ENCODE results near the gene GCNT2. TPM values are rescaled to one million over a fixed set of nuclear protein-coding genes. Genes with fewer than 3 reads are reported as not detected.
"Not testable (repeated sequence)": the region's sequence is repeated elsewhere in the genome, so short reads cannot be mapped to it uniquely, and the experiment has no call there.

GCNT2 gene
- total and polyA plus RNA-seq, 10 donors: 1.8 to 27.2 (median 11.3) TPM

DNA sequence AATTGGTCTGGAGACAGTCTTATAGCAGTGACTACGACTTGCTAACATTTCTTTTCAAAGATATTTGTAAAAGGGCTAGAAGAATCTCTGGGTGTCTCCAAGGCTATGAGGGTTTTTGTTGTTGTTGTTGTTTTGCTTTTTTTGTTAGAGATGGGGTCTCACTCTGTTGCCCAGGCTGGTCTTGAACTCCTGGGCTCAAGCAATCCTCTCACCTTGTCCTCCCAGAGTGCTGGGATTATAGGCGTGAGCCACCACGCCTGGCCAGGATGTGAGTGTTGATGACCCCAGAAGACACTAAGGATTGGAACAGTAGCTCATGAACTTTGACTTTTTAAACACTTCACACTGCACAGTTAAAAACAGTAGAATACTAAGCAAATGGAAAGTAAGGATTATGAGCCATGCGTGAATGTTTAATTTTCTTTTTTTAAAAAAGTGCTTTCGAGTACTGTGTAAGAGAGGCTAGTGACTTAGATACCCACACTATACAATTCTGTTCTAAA, 76.4 kb downstream of the GCNT2 start:
- TF ChIP-seq, protein P1, sequence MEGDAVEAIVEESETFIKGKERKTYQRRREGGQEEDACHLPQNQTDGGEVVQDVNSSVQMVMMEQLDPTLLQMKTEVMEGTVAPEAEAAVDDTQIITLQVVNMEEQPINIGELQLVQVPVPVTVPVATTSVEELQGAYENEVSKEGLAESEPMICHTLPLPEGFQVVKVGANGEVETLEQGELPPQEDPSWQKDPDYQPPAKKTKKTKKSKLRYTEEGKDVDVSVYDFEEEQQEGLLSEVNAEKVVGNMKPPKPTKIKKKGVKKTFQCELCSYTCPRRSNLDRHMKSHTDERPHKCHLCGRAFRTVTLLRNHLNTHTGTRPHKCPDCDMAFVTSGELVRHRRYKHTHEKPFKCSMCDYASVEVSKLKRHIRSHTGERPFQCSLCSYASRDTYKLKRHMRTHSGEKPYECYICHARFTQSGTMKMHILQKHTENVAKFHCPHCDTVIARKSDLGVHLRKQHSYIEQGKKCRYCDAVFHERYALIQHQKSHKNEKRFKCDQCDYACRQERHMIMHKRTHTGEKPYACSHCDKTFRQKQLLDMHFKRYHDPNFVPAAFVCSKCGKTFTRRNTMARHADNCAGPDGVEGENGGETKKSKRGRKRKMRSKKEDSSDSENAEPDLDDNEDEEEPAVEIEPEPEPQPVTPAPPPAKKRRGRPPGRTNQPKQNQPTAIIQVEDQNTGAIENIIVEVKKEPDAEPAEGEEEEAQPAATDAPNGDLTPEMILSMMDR (IDR thresholded peaks at IDR 0.05 in 8 of 11, conservative IDR thresholded peaks at IDR 0.05 in 3 of 11): no peak
- TF ChIP-seq POLR2AphosphoS5 (IDR thresholded peaks at IDR 0.05) (no peak), POLR2A (IDR thresholded peaks at IDR 0.05) (no peak)
- H3K9me3 ChIP-seq: no peaks in the 10 kb centered on the region
- intact Hi-C loops (cut with DNase I; ENCODE audit: low total_unique reads): no loop called here
- H3K27me3 ChIP-seq (replicated peaks in 1 of 7): no peaks in the 10 kb centered on the region
- no peaks in the 10 kb centered on the region for H3K36me3 ChIP-seq
- peak overlapping the region in 3 of 8 donors; percentile 24 to 43 (median 35) for H3K27ac ChIP-seq
- peaks cover 0 to 40% (median 10%) of the 10 kb centered on the region in 6 donors for H3K4me1 ChIP-seq
- H3K4me3 ChIP-seq: no peak overlapping the region
- 81 to 93% (median 89%) methylated on average over 5 of the region's 5 CpGs for WGBS, 5 donors
- DNase-seq: no peak

- TF ChIP-seq POLR2A (IDR thresholded peaks at IDR 0.05) (no peak), POLR2AphosphoS5 (IDR thresholded peaks at IDR 0.05) (no peak)
- TF ChIP-seq, protein P1 (IDR thresholded peaks at IDR 0.05 in 8 of 11, conservative IDR thresholded peaks at IDR 0.05 in 3 of 11): no peak
- H3K9me3 ChIP-seq: no peaks in the 10 kb centered on the region
- 44 to 68% (median 59%) methylated on average over 11 of the region's 11 CpGs for WGBS, 5 donors
- DNase-seq: no peak
- intact Hi-C loops (cut with DNase I; ENCODE audit: low total_unique reads): no loop called here
- no peaks in the 10 kb centered on the region for H3K27me3 ChIP-seq (replicated peaks in 1 of 7)
- H3K4me3 ChIP-seq: no peak overlapping the region
- H3K4me1 ChIP-seq: peaks cover 0 to 40% (median 10%) of the 10 kb centered on the region in 6 donors
- peak overlapping the region in 3 of 8 donors; percentile 24 to 43 (median 35) for H3K27ac ChIP-seq
- no peaks in the 10 kb centered on the region for H3K36me3 ChIP-seq
Measured at GRCh38 chr6:10598084-10598960, 77.2 kb downstream of the GCNT2 start.

DNA sequence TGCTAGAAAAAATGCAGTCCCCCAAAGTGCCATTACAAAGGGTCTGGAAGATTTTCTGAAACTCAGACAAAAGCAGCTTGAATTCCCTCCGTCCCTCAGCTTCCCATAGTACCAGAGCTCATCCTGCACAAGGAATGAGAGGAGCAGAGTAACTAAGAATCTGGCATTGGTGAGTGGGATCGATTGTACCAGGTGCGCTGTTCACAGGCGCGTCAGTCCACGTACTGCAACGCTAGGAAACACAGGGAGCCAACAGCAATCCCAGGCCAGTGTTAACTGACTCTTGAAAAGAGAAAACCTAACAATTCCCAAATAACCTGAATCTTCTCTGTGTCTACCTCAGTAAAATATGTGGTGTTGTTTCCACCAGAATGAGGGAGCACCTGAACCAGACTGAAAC, 77.9 kb downstream of the GCNT2 start:
- WGBS, 5 donors: 88 to 97% (median 96%) methylated on average over 7 of the region's 7 CpGs
- TF ChIP-seq POLR2A (IDR thresholded peaks at IDR 0.05) (no peak), POLR2AphosphoS5 (IDR thresholded peaks at IDR 0.05) (no peak)
- TF ChIP-seq, protein P1 (IDR thresholded peaks at IDR 0.05 in 8 of 11, conservative IDR thresholded peaks at IDR 0.05 in 3 of 11): no peak
- Histone ChIP-seq H3K36me3 (no peaks in the 10 kb centered on the region), H3K27me3 (replicated peaks in 1 of 7) (no peaks in the 10 kb centered on the region), H3K27ac (no peak overlapping the region), H3K9me3 (no peaks in the 10 kb centered on the region), H3K4me3 (no peak overlapping the region), H3K4me1 (peaks cover 0 to 40% (median 10%) of the 10 kb centered on the region in 6 donors)
- intact Hi-C loops (cut with DNase I; ENCODE audit: low total_unique reads): no loop called here
- DNase-seq: no peak

DNA sequence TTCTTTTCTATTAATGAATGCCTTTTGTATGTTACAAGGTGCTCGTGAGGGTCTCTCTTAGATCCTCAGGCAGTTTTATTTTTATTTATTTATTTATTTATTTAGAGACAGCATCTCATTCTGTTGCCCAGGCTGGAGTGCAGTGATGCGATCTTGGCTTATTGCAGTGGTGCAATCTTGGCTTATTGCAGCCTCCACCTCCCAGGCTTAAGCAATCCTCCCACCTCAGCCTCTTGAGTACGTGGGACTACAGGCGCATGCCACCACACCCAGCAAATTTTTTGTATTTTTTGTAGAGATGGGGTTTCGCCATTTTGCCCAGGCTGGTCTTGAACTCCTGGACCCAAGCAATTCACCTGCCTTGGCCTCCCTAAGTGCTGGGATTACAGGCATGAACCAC, 79.5 kb downstream of the GCNT2 start:
- H3K27ac ChIP-seq; H3K4me3 ChIP-seq; H3K27me3 ChIP-seq (replicated peaks in 1 of 7); H3K9me3 ChIP-seq; H3K36me3 ChIP-seq; intact Hi-C loops (cut with DNase I; ENCODE audit: low total_unique reads); DNase-seq: not testable (repeated sequence)
- 73 to 89% (median 87%) methylated on average over 5 of the region's 5 CpGs for WGBS, 5 donors
- H3K4me1 ChIP-seq: peaks cover 0 to 32% (median 9%) of the 10 kb centered on the region in 6 donors

Measured in spleen (tissue), 11 donors.